Measurements from ENCODE around the gene CFAP97D2.
"Not testable (repeated sequence)": the region's sequence is repeated elsewhere in the genome, so short reads cannot be mapped to it uniquely, and the experiment has no call there.

CFAP97D2 gene

DNA sequence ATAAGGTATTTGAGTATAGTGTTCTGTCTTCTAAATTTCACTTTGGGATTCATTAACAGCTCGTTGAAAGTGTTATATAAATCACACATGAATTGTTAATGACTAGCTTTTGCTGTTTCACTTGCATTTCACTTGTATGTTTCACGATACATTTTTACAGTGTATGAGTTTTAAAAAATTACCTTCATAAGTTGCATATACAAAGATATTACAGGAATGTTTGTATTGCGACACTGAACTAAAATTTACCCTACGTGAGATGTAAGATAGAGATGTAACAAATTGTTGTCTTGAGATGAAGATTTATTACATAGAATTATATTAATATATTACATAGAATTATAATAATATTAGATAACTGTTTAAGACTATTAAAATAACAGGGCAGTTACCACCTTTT is 57.2 kb downstream of the CFAP97D2 start:
- no peak for DNase-seq

DNA sequence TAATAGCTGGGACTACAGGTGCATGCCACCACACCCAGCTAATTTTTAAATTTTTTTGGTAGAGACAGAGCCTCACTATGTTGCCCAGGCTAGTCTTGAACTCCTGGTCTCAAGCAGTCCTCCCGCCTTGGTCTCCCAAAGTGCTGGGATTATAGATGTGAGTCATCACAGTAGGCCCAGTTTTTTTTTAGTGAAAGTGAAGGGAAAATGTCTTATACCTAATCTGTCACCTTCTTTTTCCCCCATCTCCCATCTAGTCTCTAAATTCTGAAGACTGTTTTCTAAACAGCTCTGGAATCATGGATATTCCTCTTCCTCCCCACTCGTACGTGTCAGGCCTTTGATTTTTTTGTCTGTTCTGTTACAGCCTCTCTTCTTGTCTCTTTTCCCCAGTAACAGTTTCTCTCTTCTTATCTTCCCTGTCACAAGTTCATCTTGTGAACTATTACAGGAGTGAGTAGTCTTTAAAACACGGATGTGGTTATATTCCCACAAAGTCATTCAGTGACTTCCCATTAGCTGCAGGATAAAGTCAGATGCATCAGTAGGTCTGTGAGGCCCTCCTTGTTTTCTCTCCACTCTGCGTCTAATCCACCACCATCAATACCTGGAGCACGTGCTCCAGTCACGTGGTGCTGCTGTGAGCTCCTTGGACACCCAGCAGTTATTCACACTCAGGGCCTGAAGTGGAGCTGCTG is 58.5 kb downstream of the CFAP97D2 start:
- no peak for DNase-seq

GRCh38 chr13:114241918-114242317 is 62.9 kb downstream of the CFAP97D2 start:
- no peak for DNase-seq

GRCh38 chr13:114243971-114244370 is 64.9 kb downstream of the CFAP97D2 start:
- no peak for DNase-seq

- no peak for DNase-seq
These were observed 65.6 kb downstream of the CFAP97D2 start for GRCh38 chr13:114244637-114245036.

GRCh38 chr13:114248011-114248410 is 69.0 kb downstream of the CFAP97D2 start:
- DNase-seq: no peak

- no peak for DNase-seq
These were observed 70.0 kb downstream of the CFAP97D2 start for GRCh38 chr13:114249077-114249476.

DNA sequence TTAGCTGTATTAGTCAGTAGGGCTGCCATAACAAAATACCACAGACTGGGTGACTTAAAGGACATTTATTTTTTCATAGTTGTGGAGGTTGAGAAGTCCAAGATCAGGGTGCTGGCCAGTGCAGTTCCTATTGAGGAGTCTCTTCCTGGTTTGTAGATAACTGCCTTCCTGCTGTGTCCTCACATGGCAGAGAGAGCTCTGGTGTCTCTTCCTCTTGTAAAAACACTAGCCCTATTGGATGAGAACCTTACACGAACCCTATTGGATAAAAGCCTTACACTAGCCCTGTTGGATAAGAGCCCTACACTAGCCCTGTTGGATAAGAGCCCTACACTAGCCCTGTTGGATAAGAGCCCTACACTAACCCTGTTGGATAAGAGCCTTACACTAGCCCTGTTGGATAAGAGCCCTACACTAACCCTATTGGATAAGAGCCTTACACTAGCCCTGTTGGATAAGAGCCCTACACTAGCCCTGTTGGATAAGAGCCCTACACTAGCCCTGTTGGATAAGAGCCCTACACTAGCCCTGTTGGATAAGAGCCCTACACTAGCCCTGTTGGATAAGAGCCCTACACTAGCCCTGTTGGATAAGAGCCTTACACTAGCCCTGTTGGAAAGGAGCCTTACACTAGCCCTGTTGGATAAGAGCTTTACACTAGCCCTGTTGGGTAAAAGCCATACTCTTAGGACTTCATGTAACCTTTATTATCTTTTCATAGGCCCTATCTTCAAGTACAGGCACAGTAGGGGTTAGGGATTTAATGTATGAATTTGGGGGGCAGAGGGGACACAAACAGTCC is 72.8 kb downstream of the CFAP97D2 start:
- DNase-seq: not testable (repeated sequence)

DNA sequence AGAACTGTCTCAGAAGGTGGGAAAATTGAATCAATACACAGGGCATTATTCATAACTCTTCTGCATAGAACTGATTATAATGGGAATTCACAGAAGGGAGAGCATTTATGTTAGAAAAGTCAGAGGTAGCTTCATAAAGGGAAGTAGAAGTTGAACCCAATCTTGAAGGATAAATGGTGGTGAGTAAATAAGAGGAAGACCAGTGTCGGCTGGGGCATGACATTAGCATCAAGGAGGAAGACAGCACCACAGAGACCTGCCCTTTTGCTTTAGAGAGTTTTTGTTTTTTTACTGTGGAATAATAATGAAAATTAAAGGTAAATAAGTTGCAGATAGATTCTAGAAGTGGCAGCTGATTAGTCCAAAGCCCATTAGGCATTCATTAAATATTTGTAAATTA is 77.5 kb downstream of the CFAP97D2 start:
- DNase-seq: no peak

DNA sequence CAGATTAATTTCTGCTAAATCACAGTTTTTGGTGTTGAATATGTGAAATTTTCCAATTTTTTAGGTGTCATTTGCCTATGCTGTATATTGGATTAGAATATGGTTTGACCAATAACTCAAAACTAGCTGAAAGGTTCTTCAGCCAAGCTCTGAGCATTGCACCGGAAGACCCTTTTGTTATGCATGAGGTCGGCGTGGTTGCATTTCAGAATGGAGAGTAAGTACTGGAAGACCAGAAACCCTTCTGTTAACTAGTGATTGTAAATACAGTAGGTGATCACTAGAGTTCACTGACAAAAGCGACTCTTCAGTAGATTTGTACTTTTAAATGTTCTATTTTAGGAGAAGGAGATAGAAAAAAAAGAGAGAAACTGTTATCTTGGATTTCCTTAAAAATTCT is 78.0 kb downstream of the CFAP97D2 start:
- no peak for DNase-seq

- no peak for DNase-seq
These were observed 79.5 kb downstream of the CFAP97D2 start for GRCh38 chr13:114258589-114258988.

GRCh38 chr13:114259374-114259773 is 80.3 kb downstream of the CFAP97D2 start:
- no peak for DNase-seq

DNA sequence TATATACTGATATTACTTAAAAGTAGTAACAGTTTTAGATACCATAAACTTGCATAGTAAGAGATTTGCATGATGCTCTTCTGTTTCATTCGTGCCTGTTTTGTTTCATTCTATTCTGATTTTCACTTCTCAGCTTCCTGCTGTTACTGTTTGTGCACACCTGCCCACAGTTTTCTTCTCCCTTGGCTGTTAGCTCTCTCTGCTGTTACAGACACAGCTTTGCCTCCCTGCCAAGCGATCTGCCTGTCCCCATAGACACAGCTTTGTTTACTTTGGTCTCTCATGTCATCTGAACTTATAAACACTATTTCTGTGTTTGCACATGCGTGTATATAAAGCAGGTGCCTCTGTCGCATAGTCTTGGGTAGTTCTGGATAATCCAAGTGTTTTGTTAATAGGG is 80.9 kb downstream of the CFAP97D2 start:
- DNase-seq: no peak

DNA sequence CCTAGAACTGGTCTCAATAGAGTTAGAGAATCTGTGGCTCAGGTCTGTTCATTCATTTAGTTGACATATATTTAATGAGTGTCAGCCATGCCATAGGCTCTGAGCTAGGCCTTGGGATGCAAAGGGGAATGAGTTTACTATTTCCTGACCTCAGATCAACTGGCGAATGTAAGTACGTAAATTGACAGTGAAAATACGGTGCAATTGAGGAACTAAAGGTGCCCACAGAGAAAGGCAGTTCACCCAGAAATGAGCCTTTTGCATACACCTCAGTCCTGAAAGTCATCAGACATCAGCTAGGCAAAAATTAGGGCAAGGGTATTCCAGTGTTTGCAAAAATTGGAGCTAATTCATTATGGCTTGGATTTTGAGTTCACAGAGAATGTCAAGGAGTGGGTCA is 81.8 kb downstream of the CFAP97D2 start:
- DNase-seq: no peak

GRCh38 chr13:114261328-114261965 is 82.4 kb downstream of the CFAP97D2 start:
- DNase-seq: no peak

DNA sequence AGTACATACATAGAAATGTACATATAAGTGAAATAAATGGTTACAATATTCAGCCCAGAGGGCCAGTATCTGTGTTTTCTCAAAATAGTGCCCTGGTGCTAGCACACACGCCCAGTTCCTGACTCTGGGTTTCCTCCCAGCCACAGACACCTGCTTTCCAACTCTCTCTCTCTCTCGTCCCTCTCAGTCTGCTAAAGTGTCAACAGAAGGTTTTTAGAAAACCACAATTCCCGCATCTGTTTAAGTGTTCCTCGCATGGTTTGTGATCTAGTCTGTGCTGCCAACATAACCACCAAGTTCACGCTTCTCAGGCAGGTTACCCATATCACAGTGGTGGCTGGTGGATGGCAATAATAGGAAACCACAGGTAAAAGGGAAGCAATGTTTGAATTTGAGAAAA is 84.5 kb downstream of the CFAP97D2 start:
- no peak for DNase-seq

DNA sequence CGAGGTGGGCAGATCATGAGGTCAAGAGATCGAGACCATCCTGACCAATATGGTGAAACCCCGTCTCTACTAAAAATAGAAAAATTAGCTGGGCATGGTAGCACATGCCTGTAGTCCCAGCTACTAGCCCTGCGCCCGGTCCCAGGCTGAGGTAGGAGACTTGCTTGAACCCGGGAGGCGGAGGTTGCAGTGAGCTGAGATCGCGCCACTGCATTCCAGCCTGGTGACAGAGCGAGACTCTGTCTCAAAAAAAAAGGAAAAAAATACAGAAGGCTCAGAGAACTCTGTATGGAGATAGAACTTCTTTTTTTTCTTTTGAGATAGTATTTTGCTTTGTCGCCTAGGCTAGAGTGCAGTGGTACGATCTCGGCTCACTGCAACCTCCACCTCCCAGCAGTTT is 85.3 kb downstream of the CFAP97D2 start:
- not testable (repeated sequence) for DNase-seq

DNA sequence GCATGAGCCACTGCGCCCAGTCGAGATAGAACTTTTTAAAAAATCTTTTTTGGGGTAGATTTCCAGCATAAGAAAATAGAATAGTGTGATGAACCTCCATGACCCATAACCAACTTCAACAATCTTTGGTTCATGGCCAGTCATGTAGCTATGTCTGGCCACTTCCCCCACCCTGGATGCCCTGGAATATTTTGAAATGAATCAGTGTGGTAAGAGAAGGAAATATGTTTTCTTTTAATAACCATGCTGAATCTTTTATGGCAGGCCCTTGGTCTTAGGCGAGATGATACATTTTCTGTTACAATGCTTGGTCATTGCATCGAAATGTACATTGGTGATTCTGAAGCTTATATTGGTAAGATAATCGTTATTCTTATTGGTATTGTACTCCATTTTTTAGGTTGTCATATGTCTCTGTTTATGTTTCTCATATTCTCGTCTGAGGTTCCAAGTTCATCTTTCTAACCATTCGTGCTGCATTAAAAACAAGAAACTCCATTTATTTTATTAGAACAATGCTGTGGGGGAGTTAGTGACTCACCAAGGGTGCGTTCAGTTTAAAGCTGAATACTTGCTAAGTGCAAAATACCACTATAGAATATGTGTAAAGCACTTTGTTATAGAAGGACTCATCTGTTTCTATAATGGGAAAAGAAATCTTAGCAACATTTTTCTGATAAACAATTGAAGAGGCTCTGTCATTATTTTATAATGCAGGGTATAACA is 86.0 kb downstream of the CFAP97D2 start:
- no peak for DNase-seq

- DNase-seq: no peak
These were observed 87.2 kb downstream of the CFAP97D2 start for GRCh38 chr13:114266241-114266640.

DNA sequence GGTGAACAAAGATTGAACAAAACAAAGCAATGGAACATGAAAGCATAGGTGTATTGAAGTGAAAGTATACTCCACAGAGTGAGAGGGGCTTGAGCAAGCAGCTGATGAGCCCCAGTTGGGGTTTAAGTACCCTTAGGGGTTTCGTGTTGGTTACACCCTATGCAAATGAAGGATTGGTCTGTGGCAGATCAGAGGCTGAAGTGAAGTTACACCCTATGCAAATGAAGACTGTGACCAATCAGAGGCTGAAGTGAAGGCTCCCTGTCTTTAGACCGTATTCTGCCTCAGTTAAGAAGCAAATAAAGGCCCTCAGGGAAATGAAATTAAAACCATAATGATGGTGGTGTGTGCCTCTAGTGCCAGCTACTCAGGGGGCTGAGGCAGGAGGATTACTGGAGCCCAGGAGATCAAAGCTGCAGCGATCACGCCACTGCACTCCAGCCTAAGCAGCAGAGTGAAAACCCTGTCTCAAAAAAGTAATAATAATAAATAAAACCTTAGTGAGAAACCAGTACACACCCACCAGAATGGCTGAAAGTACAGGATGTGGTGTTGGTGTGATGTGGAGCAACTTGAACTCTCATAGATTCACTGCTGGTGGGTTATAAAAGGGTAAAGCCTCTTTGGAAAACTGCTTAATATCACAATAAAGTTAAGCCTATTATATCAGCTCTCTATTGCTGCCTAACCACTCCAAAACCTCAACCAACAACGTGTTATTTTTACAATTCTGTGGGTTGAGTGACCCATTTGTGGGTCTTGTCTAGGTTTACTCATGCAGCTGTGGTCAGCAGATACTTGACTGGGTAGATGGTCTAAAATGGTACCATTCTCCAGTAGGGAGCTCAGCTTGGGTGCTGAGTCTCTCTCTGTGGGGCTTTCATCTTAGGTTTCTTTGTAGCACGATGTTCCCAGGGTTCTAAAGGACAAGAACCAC is 89.6 kb downstream of the CFAP97D2 start:
- no peak for DNase-seq

GRCh38 chr13:114269281-114269770 is 90.3 kb downstream of the CFAP97D2 start:
- no peak for DNase-seq

All from NCI-H2227 treated with DMSO at 0.1 percent for 48 hours (cell line).